Medulla oblongata (tissue), 1 donor: Measurements from ENCODE around the gene PAXX.

ENCODE experiments used
- DNase-seq: peaks from one replicate; pipeline ENCODE4 v3.0.0-alpha.2; 2015; ENCODE audit errors: extremely low spot score

PAXX gene

DNA sequence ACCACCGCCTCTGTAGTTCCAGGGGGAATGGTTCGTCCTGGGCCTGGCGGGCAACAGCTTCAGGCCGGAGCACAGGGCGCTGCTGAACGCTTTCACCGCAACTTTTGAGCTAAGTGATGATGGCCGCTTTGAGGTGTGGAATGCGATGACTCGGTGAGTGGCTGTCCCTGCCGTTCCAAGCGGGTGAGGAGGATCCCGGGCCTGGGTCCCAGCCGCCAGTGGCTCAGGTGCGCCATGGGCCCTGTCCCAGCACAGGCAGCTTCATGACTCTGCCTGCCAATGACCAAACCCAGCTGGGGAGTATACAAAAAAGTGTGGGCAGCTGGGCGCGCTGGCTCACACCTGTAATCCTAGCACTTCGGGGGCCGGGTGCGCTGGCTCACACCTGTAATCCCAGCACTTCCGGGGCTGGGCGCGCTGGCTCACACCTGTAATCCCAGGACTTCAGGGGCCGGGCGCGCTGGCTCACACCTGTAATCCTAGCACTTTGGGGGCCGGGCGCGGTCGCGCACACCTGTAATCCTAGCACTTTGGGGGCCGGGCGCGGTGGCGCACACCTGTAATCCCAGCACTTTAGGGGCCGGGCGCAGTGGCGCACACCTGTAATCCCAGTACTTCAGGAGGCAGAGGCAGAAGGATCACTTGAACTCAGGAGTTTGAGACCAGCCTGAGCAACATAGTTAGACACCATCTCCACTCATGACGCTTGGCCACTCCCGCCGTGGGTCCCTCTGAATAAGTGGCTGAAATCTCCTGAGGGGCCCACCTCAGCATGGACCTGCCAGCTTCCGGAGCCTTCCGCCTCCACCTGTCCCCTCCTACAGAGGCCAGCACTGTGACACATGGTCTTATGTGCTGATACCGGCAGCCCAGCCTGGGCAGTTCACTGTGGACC is 39.1 kb upstream of the PAXX start:
- no peak for DNase-seq

DNA sequence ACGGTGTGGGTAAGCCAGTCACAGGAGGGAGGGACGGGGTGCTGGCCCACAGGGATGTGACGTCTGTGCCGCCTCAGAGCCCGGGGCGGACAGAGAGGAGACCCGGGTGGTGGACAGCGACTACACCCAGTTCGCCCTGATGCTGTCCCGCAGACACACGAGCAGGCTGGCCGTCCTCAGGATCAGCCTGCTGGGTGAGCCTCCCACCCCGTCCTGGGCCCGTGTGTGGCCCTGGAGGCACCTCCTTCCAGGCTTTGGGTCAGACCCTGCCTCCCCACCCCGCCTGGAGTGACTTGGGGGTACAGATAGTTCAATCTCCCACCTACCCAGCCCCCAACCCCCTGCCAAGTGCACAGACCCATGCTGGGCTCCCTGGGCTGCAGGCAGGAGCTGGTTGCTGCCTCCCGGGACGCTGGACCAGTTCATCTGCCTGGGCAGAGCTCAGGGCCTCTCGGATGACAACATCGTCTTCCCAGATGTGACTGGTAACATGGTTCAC is 38.4 kb upstream of the PAXX start:
- DNase-seq: no peak

GRCh38 chr9:136954270-136955083 is 37.7 kb upstream of the PAXX start:
- no peak for DNase-seq

DNA sequence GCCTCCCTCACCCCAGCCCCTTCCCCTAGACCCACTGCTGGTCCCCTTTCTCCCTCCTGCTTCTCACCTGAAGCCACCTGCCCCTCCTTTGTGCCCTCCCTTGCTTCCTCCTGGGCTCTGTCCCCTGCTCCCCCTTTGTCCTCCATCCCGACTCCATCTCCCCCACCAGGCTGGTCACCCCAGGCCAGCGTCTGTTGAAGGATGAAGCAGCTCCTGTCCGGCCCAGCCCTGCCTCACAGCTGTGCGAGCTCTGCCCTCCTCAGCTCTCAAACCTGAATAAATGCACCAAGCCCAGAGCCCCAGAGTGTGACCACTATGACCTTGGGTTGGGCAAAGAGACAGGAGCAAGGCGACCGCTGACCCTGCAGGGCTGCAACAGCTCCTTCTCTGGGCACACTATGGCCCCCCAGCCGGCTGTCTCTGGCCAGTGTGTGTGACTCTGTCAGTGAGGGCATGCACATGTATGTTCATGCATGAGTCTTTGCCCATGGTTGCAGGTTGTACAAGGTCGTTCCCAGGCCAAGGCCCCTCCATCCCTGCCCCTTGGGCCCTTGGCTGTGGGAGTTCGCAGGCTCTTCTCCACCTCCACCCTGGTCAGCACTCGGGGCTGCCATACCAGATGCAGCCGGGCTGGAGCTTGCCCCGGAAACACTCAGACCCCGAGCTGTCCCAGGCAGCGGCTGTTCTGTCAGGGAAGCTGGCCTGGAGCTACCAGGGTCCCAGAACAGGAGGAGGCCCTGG is 36.9 kb upstream of the PAXX start:
- no peak for DNase-seq

DNA sequence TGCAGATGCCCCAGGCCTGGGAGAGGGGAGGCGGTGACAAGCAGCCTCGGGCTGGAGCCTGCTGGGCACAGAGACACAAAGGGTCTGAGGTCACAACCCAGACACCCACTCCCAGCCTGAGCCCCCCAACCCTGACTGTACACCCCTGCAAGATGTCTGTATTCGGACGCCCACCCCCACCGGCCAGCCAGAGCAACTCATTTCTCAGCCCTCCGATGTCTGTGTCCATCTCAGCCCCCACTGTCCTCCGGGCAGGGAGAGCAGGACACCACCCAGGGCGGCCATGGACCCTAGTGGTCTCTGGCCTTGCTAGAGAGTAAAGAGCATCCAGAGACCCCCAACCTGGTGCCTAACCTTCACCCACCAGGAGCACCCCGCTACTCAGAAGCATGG is 36.3 kb upstream of the PAXX start:
- DNase-seq: no peak

DNA sequence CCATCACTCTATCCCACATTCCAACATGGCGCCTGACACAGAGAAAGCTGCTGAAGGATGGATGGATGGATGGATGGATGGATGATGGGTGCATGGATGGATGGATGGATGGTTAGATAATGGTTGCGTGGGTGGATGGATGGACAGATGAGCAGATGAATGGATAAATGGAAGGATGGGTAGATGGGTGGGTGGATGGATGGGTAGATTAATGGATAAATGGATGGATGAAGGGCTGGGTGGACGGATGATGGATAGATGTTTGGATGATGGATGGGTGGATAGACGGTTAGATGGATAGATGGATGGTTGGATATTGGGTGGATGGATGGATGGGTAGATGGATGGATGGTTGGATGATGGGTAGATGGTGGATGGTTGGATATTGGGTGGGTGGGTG is 35.6 kb upstream of the PAXX start:
- DNase-seq: no peak

DNA sequence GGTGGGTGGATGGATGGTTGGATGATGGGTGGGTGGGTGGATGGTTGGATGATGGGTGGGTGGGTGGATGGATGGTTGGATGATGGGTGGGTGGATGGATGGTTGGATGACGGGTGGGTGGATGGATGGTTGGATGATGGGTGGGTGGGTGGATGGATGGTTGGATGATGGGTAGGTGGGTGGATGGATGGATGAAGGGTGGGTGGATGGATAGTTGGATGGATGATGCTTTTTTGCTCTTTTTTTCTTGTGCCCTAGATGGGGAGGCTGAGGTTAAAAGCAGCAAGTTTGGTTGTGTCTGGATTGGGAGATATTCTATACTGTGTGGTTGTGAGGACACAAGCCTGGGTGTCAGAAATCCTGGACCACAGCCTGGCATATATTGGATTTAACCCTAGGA is 34.8 kb upstream of the PAXX start:
- DNase-seq: no peak

GRCh38 chr9:136957901-136958300 is 34.3 kb upstream of the PAXX start:
- no peak for DNase-seq

DNA sequence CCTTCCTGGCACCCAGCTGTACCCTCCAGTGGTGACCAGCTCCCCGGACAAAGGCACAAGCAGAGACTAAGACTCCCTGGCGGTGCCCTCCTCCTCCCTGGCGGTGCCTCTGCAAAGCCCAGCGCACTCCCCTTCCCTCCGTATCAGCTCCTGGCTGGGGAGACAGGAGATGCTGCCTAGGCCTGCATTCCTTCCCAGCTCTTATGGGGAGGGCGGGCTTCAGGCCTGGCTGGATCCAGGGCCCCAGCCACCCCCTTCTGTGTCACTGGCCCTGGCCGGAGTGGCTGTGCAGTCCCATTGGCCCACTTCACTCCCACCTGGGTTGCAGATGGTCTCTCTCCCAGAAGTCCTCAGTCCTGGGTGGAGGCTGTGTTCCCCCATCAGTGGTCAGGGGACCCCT is 33.7 kb upstream of the PAXX start:
- DNase-seq: no peak

- DNase-seq: no peak
These were observed 33.0 kb upstream of the PAXX start for GRCh38 chr9:136958898-136959850.

GRCh38 chr9:136960212-136960937 is 31.8 kb upstream of the PAXX start:
- no peak for DNase-seq

- no peak for DNase-seq
These were observed 31.3 kb upstream of the PAXX start for GRCh38 chr9:136960938-136961275.

DNA sequence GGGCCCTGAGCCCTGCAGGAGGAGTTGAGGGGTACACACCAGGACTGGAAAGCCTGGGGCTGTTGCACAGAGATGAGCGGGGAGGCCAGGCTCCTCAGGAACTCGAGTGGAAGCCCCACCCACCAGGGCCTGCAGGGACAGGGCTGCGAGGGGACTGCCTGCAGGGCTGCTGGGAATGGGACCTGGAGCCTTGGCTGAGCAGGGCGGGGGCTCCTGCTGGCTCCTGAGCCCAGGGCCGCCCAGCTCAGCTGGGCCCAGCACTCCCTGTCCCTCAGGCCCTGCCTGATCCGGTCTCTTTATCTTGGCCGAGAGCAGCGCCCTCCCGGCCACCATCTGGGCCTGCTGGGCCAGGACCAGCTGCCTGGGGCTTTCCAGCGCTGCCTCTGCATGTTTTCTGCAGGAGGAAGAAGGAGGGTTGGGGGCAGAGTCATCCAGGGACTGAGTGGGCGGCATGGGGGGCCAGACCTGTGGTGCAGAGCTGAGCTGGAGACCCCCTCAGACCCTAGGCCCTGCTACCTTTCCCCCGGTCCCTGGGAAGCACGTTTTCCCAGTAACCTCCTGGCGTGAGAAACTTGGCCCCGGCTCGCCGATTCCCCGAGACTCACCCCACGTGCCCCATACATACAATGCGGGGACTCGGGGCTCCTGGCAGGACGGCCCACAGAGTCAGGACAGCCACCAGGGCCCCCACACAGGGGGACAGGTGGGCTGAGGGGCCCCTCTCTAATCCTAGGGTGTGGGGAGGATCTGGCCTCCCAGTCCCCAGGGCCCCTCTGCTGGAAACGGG is 30.8 kb upstream of the PAXX start:
- DNase-seq: peak; percentile 52

- no peak for DNase-seq
These were observed 30.1 kb upstream of the PAXX start for GRCh38 chr9:136962163-136962562.

GRCh38 chr9:136962701-136963248 is 29.4 kb upstream of the PAXX start:
- no peak for DNase-seq

DNA sequence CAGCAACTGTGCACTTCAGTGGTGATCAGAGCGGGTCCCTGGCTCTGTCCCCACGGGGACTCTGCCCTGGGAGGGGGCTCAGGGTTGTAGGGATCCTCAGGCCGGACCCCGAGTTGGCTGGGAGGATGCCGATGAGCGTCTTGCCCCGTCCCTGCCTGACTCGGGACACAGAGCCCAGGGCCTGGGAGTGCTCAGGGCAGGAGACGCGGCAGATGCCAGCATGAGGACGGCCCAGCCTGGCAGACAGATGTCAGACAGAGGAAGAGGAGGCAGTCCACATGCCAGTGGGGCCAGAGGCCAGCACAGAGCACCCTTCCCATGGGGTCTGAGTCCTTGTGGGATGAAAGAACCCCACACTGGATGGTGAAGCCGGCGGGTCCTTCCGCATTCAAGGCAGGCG is 28.9 kb upstream of the PAXX start:
- DNase-seq: peak; percentile 70

GRCh38 chr9:136963751-136964150 is 28.5 kb upstream of the PAXX start:
- no peak for DNase-seq

GRCh38 chr9:136964171-136964689 is 28.0 kb upstream of the PAXX start:
- DNase-seq: no peak

- DNase-seq: no peak
These were observed 27.3 kb upstream of the PAXX start for GRCh38 chr9:136964833-136965422.
